NOMO-1 treated with DMSO at 0.1 percent for 48 hours (cell line): ENCODE measurements around the gene HORMAD2.
"Not testable (repeated sequence)": the region's sequence is repeated elsewhere in the genome, so short reads cannot be mapped to it uniquely, and the experiment has no call there.

Source experiments
- DNase-seq: peaks from one replicate; lab custom pipeline; 2025; ENCODE audit not compliant: unreplicated experiment; lab: John Stamatoyannopoulos, UW

Gene HORMAD2

GRCh38 chr22:30206944-30207343 lies 126.7 kb downstream of the HORMAD2 start:
- no peak for DNase-seq

- DNase-seq: no peak
These were observed 128.7 kb downstream of the HORMAD2 start for GRCh38 chr22:30208631-30209603.

- no peak for DNase-seq
These were observed 129.4 kb downstream of the HORMAD2 start for GRCh38 chr22:30209642-30210041.

- DNase-seq: no peak
These were observed 130.1 kb downstream of the HORMAD2 start for GRCh38 chr22:30210235-30210909.

GRCh38 chr22:30211124-30211820 lies 131.0 kb downstream of the HORMAD2 start:
- DNase-seq: no peak

- DNase-seq: peak; percentile 79
These were observed 132.2 kb downstream of the HORMAD2 start for GRCh38 chr22:30212363-30212995.

GRCh38 chr22:30212996-30213441 lies 132.8 kb downstream of the HORMAD2 start:
- DNase-seq: peak; percentile 55

- DNase-seq: no peak
These were observed 134.6 kb downstream of the HORMAD2 start for GRCh38 chr22:30214703-30215407.

GRCh38 chr22:30216272-30216671 lies 136.0 kb downstream of the HORMAD2 start:
- not testable (repeated sequence) for DNase-seq

GRCh38 chr22:30216710-30217109 lies 136.4 kb downstream of the HORMAD2 start:
- DNase-seq: no peak

- no peak for DNase-seq
These were observed 137.7 kb downstream of the HORMAD2 start for GRCh38 chr22:30217698-30218560.

- no peak for DNase-seq
These were observed 138.9 kb downstream of the HORMAD2 start for GRCh38 chr22:30219049-30219654.

GRCh38 chr22:30219668-30220278 lies 139.5 kb downstream of the HORMAD2 start:
- DNase-seq: no peak

- no peak for DNase-seq
These were observed 140.2 kb downstream of the HORMAD2 start for GRCh38 chr22:30220338-30221012.

GRCh38 chr22:30221121-30221992 lies 141.1 kb downstream of the HORMAD2 start:
- DNase-seq: peak; percentile 25

- no peak for DNase-seq
These were observed 142.1 kb downstream of the HORMAD2 start for GRCh38 chr22:30222321-30222720.

GRCh38 chr22:30223303-30223702 lies 143.0 kb downstream of the HORMAD2 start:
- no peak for DNase-seq
